AG04450 (cell line): Measurements from ENCODE around the gene SENP7. TPM values are rescaled to one million over a fixed set of nuclear protein-coding genes. Genes with fewer than 3 reads are reported as not detected.
"Not testable (repeated sequence)": the region's sequence is repeated elsewhere in the genome, so short reads cannot be mapped to it uniquely, and the experiment has no call there.

ENCODE experiments used
- CTCF ChIA-PET: fragments of 300-600, 350-600 bp; formaldehyde crosslinking; extraction: SDS; loops from one replicate; lab custom pipeline; 2022; ENCODE audit warnings: antibody characterized with exemption, inconsistent platforms; lab: Charles Lee
- POLR2A ChIA-PET: fragments of 350-600 bp; formaldehyde crosslinking; extraction: SDS; loops from one replicate; lab custom pipeline; 2021; ENCODE audit warnings: antibody characterized with exemption, inconsistent platforms; lab: Yijun Ruan, JAX
- DNase-seq: peaks from one replicate; pipeline ENCODE4 v3.0.0-alpha.2; 2011; ENCODE audit warnings: low read depth, low spot score
- H3K27ac ChIP-seq: one replicate; pipeline ENCODE4 v1.5.1; 2012; ENCODE audit warnings: low read depth, low read length, control low read depth
- H3K27me3 ChIP-seq: one replicate; pipeline ENCODE4 v1.6.0; 2012; ENCODE audit warnings: low read length; ENCODE audit not compliant: control insufficient read depth, insufficient read depth
- H3K4me3 ChIP-seq: 2 replicates; pipeline ENCODE4 v1.5.1; 2011; ENCODE audit warnings: mild to moderate bottlenecking, low read depth, low read length, control low read depth
- H3K9me3 ChIP-seq: 2 replicates; pipeline ENCODE4 v1.5.1; 2012; ENCODE audit warnings: low read length; ENCODE audit not compliant: control insufficient read depth, insufficient read depth
- polyA plus RNA-seq: library from polyadenylated mRNA; depleted of rRNA; stranded (reverse); fragments of >200 nt; gene quantifications from 2 replicates; pipeline ENCODE4 v1.2.3, GENCODE V29; 2011
- TF ChIP-seq, protein P1 (sequence below): IDR thresholded peaks from 2 replicates; pipeline ENCODE4 v1.5.1; 2011; ENCODE audit warnings: low read depth, low read length, control low read depth, inconsistent platforms

Gene SENP7
- polyA plus RNA-seq, 1 experiment, result 16.1 TPM

GRCh38 chr3:101484805-101485620, 28.0 kb downstream of the SENP7 start:
- ChIA-PET CTCF (interaction anchor here (0.6 kb wide), 1 partner anchor 37 kb away, joined by 5 read pairs; no protein-coding TSS in a partner anchor), POLR2A (no interaction called here)
- Histone ChIP-seq H3K4me3 (no peak overlapping the region), H3K9me3 (no peaks in the 10 kb centered on the region), H3K27me3 (no peaks in the 10 kb centered on the region), H3K27ac (no peak overlapping the region)
- peak; percentile 1 for DNase-seq
- TF ChIP-seq, protein P1, sequence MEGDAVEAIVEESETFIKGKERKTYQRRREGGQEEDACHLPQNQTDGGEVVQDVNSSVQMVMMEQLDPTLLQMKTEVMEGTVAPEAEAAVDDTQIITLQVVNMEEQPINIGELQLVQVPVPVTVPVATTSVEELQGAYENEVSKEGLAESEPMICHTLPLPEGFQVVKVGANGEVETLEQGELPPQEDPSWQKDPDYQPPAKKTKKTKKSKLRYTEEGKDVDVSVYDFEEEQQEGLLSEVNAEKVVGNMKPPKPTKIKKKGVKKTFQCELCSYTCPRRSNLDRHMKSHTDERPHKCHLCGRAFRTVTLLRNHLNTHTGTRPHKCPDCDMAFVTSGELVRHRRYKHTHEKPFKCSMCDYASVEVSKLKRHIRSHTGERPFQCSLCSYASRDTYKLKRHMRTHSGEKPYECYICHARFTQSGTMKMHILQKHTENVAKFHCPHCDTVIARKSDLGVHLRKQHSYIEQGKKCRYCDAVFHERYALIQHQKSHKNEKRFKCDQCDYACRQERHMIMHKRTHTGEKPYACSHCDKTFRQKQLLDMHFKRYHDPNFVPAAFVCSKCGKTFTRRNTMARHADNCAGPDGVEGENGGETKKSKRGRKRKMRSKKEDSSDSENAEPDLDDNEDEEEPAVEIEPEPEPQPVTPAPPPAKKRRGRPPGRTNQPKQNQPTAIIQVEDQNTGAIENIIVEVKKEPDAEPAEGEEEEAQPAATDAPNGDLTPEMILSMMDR, result no peak

DNA sequence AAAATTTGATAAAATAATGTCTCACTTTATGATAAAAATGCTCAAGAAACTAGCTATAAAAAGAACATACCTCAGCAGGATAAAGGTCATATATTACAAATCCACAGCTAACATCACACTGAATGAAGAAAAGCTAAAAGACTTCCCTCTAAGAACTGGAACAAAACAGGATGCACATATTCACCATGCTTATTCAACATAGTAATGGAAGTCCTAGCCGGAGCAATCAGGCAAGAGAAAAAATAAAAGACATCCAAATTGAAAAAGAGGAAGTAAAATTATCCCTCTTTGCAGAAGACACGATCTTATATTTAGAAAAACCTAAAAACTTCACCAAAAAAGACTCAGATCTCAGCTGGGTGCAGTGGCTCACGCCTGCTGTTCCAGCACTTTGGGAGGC, 34.0 kb downstream of the SENP7 start:
- DNase-seq, result no peak
- TF ChIP-seq, protein P1, result no peak
- no peak overlapping the region for H3K4me3 ChIP-seq
- H3K27ac ChIP-seq, result no peak overlapping the region
- H3K9me3 ChIP-seq, result no peaks in the 10 kb centered on the region
- CTCF ChIA-PET, result no interaction called here
- POLR2A ChIA-PET, result no interaction called here
- H3K27me3 ChIP-seq, result no peaks in the 10 kb centered on the region

GRCh38 chr3:101474841-101475552, 38.0 kb downstream of the SENP7 start:
- H3K27me3 ChIP-seq, result not testable (repeated sequence)

GRCh38 chr3:101468676-101469075, 44.3 kb downstream of the SENP7 start:
- DNase-seq, CTCF ChIA-PET, H3K27ac ChIP-seq, H3K4me3 ChIP-seq, H3K9me3 ChIP-seq, POLR2A ChIA-PET, H3K27me3 ChIP-seq: not testable (repeated sequence)

More at GRCh38 chr3:101474841-101475552, 38.0 kb downstream of the SENP7 start:
- POLR2A ChIA-PET, H3K27ac ChIP-seq, CTCF ChIA-PET, H3K4me3 ChIP-seq, H3K9me3 ChIP-seq, DNase-seq: not testable (repeated sequence)

- H3K4me3 ChIP-seq, H3K27me3 ChIP-seq, POLR2A ChIA-PET, H3K9me3 ChIP-seq, H3K27ac ChIP-seq, CTCF ChIA-PET, DNase-seq: not testable (repeated sequence)
These were observed 45.7 kb downstream of the SENP7 start for GRCh38 chr3:101467310-101467663.

DNA sequence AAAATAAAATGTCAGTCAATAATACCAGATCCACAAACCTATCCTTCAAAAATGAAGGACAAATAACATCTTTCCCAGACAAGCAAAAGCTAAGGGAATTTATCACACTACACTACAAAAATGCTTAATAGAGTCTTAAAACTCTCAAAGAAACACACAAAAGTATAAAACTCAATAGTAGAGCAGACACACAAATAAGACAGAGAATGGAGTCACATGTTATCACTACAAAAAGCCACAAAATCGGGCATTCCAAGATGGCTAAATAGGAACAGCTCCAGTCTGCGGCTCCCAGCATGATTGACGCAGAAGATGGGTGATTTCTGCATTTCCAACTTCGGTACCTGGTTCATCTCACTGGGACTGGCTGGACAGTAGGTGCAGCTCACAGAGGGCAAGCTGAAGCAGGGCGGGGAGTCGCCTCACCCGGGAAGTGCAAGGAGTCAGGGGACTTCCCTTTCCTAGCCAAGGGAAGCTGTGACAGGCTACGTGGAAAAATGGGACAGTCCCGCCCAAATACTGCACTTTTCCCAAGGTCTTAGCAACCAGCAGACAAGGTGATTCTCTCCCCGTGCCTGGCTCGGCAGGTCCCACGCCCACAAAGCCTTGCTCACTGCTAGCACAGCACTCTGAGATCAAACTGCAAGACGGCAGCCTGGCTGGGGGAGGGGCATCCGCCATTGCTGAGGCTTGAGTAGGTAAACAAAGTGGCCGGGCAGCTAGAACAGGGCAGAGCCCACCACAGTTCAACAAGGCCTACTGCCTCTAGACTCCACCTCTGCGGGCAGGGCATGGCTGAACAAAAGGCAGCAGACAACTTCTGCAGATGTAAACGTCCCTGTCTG, 46.3 kb downstream of the SENP7 start:
- H3K4me3 ChIP-seq, result no peak overlapping the region
- H3K27me3 ChIP-seq, result no peaks in the 10 kb centered on the region
- CTCF ChIA-PET, result no interaction called here
- no peak overlapping the region for H3K27ac ChIP-seq
- H3K9me3 ChIP-seq, result no peaks in the 10 kb centered on the region
- no peak for DNase-seq
- POLR2A ChIA-PET, result no interaction called here
- TF ChIP-seq, protein P1, result no peak
